KG1 (cell line): ENCODE results near the gene PPIL1.

Experiments
- DNase-seq: peaks from one replicate; lab custom pipeline; 2025; lab: John Stamatoyannopoulos, UW

The PPIL1 gene

GRCh38 chr6:36834576-36835341, 39.8 kb downstream of the PPIL1 start:
- DNase-seq: no peak

GRCh38 chr6:36833182-36833789, 41.3 kb downstream of the PPIL1 start:
- DNase-seq: no peak

- no peak for DNase-seq
These were observed 42.3 kb downstream of the PPIL1 start for GRCh38 chr6:36832313-36832712.

- DNase-seq: no peak
These were observed 44.0 kb downstream of the PPIL1 start for GRCh38 chr6:36830577-36830976.

- no peak for DNase-seq
These were observed 44.6 kb downstream of the PPIL1 start for GRCh38 chr6:36829919-36830544.

GRCh38 chr6:36827261-36828079, 47.1 kb downstream of the PPIL1 start:
- DNase-seq: peak; percentile 85

- DNase-seq: no peak
These were observed 47.9 kb downstream of the PPIL1 start for GRCh38 chr6:36826520-36827227.

GRCh38 chr6:36825994-36826393, 48.6 kb downstream of the PPIL1 start:
- no peak for DNase-seq

GRCh38 chr6:36825452-36825851, 49.2 kb downstream of the PPIL1 start:
- no peak for DNase-seq

- DNase-seq: no peak
These were observed 50.4 kb downstream of the PPIL1 start for GRCh38 chr6:36824253-36824652.

GRCh38 chr6:36823421-36824096, 51.0 kb downstream of the PPIL1 start:
- no peak for DNase-seq

GRCh38 chr6:36822506-36823269, 51.9 kb downstream of the PPIL1 start:
- DNase-seq: no peak

- DNase-seq: no peak
These were observed 52.8 kb downstream of the PPIL1 start for GRCh38 chr6:36821581-36822335.

- no peak for DNase-seq
These were observed 53.7 kb downstream of the PPIL1 start for GRCh38 chr6:36820700-36821580.

GRCh38 chr6:36818756-36819155, 55.8 kb downstream of the PPIL1 start:
- DNase-seq: no peak

- DNase-seq: no peak
These were observed 56.8 kb downstream of the PPIL1 start for GRCh38 chr6:36817847-36818246.

GRCh38 chr6:36817176-36817817, 57.3 kb downstream of the PPIL1 start:
- DNase-seq: no peak
